ENCODE results near the gene JOSD1. TPM values are rescaled to one million over a fixed set of nuclear protein-coding genes. Genes with fewer than 3 reads are reported as not detected.

JOSD1 gene
- total and polyA plus RNA-seq, 2 donors (not counting 3 experiments of a cell fraction or from before 2014, with no cell fraction given) = 61.7 to 73.1 TPM

DNA sequence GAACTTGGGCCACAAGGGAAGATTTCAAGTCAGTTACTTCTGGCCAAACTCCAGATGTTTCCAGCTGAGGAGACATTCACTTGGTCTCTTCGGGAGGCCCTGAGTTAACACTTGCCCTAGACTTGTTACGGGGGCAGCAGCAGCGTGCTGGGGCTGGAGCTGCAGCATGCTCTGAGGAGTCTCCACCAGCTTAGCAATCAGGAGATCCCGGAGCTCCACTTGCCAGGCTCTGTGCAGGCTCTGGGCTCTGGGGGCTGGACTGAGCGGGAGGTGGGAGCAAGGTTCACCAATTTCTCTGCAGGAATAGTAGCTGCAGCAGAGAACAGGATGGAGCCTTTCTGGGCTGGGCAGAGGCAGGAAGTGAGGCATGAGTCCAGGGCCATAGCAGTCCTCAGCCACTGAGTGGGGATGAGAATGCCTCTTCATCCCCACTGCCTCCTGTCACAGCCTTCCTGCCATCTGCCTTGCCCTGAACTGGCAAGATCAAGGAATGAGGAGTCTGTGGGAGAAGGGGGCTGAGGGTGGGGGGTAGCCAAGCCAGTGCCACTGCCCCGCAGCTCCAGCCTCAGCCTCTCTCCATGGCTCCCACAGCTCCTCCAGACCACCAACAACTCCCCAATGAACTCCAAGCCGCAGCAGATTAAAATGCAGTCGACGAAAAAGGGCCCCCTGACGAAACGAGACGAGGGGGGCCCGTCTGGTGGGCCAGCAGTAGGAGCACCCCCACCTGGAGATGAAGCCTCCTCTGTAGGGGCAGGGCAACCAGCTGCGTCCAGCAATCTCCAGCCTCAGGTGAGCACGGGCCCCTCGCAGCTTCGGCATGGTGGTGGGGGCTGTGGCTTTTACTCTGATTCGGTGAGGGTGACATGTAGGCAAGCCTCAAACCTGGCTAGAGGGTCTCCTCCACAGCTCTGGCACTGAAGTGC is 28.4 kb upstream of the JOSD1 start:
- DNase-seq (ENCODE audit: low read depth, low spot score) (no peak), FAIRE-seq (no peak)
- Histone ChIP-seq H2AFZ (ENCODE audit: low read depth, low read length) (no peak overlapping the region), H3K4me3 (replicated peaks in 1 of 3; ENCODE audit: insufficient read depth in 1 of 3, low read depth in 1 of 3, low read length in 3 of 3) (no peak overlapping the region), H3K27me3 (ENCODE audit: control insufficient read depth in 2 of 2, insufficient read depth in 2 of 2, low read length in 2 of 2) (no peaks in the 10 kb centered on the region), H4K20me1 (replicated peaks; ENCODE audit: control insufficient read depth, extremely low read depth, insufficient read depth, low read length) (no peaks in the 10 kb centered on the region), H3K9me1 (replicated peaks; ENCODE audit: control insufficient read depth, extremely low read depth, insufficient read depth, low read length) (no peaks in the 10 kb centered on the region), H3K4me2 (ENCODE audit: insufficient read depth, low read length) (no peak overlapping the region), H3K27ac (ENCODE audit: insufficient read depth, low read depth, low read length) (no peak overlapping the region), H3K36me3 (ENCODE audit: control insufficient read depth in 2 of 2, extremely low read depth in 1 of 2, insufficient read depth in 2 of 2, low read length in 2 of 2) (peaks cover 16 to 58% of the 10 kb centered on the region in 2 experiments), H3K79me2 (ENCODE audit: control insufficient read depth, insufficient read depth, low read length) (no peaks in the 10 kb centered on the region), H3K9me3 (replicated peaks; ENCODE audit: control insufficient read depth, insufficient read depth, low read length) (no peaks in the 10 kb centered on the region), H3K9ac (replicated peaks; ENCODE audit: extremely low read depth, insufficient read depth, low read length) (no peak overlapping the region), H3K4me1 (ENCODE audit: control insufficient read depth, extremely low read depth, insufficient read depth, low read length) (no peaks in the 10 kb centered on the region)
- intact Hi-C loops (cut with micrococcal nuclease) = no loop called here
- ChIA-PET POLR2A (no interaction called here), CTCF (interaction anchor here (1.3 kb wide), 1 partner anchor 11 kb away, joined by 4 read pairs; no protein-coding TSS in a partner anchor)
- no peak for TF ChIP-seq JUN (IDR thresholded peaks at IDR 0.05; ENCODE audit: borderline replicate concordance, insufficient read depth, insufficient read length, low read depth)
- no peak for TF ChIP-seq MYC (IDR thresholded peaks at IDR 0.05; ENCODE audit: low read depth, low read length)
- no peak for TF ChIP-seq CTCF (IDR thresholded peaks at IDR 0.05; ENCODE audit: extremely low read depth in 1 of 2, insufficient read depth in 1 of 2, low read depth in 1 of 2, low read length in 2 of 2)
- TF ChIP-seq POLR2AphosphoS5 (IDR thresholded peaks at IDR 0.05; ENCODE audit: insufficient read depth, low read depth, low read length) = no peak
- TF ChIP-seq, protein P1, sequence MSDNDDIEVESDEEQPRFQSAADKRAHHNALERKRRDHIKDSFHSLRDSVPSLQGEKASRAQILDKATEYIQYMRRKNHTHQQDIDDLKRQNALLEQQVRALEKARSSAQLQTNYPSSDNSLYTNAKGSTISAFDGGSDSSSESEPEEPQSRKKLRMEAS (IDR thresholded peaks at IDR 0.05; ENCODE audit: insufficient read depth, insufficient read length) = no peak
- TF ChIP-seq POLR2A (IDR thresholded peaks at IDR 0.05; ENCODE audit: low read depth, low read length) = no peak
- TF ChIP-seq FOS (IDR thresholded peaks at IDR 0.05; ENCODE audit: borderline replicate concordance, insufficient read depth, low read length) = no peak
- no peak for TF ChIP-seq EZH2 (IDR thresholded peaks at IDR 0.05; ENCODE audit: borderline replicate concordance, low read depth, low read length, severe bottlenecking)
- TF ChIP-seq GATA2 (IDR thresholded peaks at IDR 0.05; ENCODE audit: insufficient read depth, insufficient read length, low read depth, low read length) = no peak
- BruUV-seq (replicated peaks) = no TSS peak
- dilution Hi-C loops (cut with MboI; ENCODE audit: extremely low pct_ligation_motif_present, low sequenced_read_pairs) = no loop called here
